ENCODE results near the gene CCR7.

The CCR7 gene

GRCh38 chr17:40559954-40560591 lies 5.2 kb downstream of the CCR7 start:
- no peak overlapping the region for H3K9ac ChIP-seq (ENCODE audit: low read length)
- H3K9me3 ChIP-seq (ENCODE audit: control insufficient read depth, insufficient read depth, low read depth, low read length), result no peaks in the 10 kb centered on the region
- no peak overlapping the region for H3K27ac ChIP-seq (ENCODE audit: low read depth, low read length)
- peaks cover 26% of the 10 kb centered on the region for H3K4me1 ChIP-seq (ENCODE audit: control insufficient read depth, insufficient read depth, low read length)
- no peaks in the 10 kb centered on the region for H3K36me3 ChIP-seq (ENCODE audit: control insufficient read depth, insufficient read depth, low read length)
- no peaks in the 10 kb centered on the region for H3K27me3 ChIP-seq (ENCODE audit: control insufficient read depth, insufficient read depth, low read length)
- H3K4me3 ChIP-seq (ENCODE audit: low read depth, low read length), result no peak overlapping the region

- Histone ChIP-seq H3K27me3 (ENCODE audit: control insufficient read depth, insufficient read depth, low read length) (no peaks in the 10 kb centered on the region), H3K27ac (ENCODE audit: low read depth, low read length) (no peak overlapping the region), H3K36me3 (ENCODE audit: control insufficient read depth, insufficient read depth, low read length) (no peaks in the 10 kb centered on the region), H3K9ac (ENCODE audit: low read length) (no peak overlapping the region), H3K4me1 (ENCODE audit: control insufficient read depth, insufficient read depth, low read length) (peaks cover 21% of the 10 kb centered on the region), H3K9me3 (ENCODE audit: control insufficient read depth, insufficient read depth, low read depth, low read length) (no peaks in the 10 kb centered on the region), H3K4me3 (ENCODE audit: low read depth, low read length) (no peak overlapping the region)
These were observed 5.7 kb downstream of the CCR7 start for GRCh38 chr17:40559564-40559916.

GRCh38 chr17:40558890-40559563 lies 6.2 kb downstream of the CCR7 start:
- Histone ChIP-seq H3K4me1 (ENCODE audit: control insufficient read depth, insufficient read depth, low read length) (peaks cover 21% of the 10 kb centered on the region), H3K9me3 (ENCODE audit: control insufficient read depth, insufficient read depth, low read depth, low read length) (no peaks in the 10 kb centered on the region), H3K9ac (ENCODE audit: low read length) (no peak overlapping the region), H3K4me3 (ENCODE audit: low read depth, low read length) (no peak overlapping the region), H3K27ac (ENCODE audit: low read depth, low read length) (no peak overlapping the region), H3K36me3 (ENCODE audit: control insufficient read depth, insufficient read depth, low read length) (no peaks in the 10 kb centered on the region), H3K27me3 (ENCODE audit: control insufficient read depth, insufficient read depth, low read length) (no peaks in the 10 kb centered on the region)

- H3K4me1 ChIP-seq (ENCODE audit: control insufficient read depth, insufficient read depth, low read length), result peaks cover 26% of the 10 kb centered on the region
- no peak overlapping the region for H3K27ac ChIP-seq (ENCODE audit: low read depth, low read length)
- no peaks in the 10 kb centered on the region for H3K9me3 ChIP-seq (ENCODE audit: control insufficient read depth, insufficient read depth, low read depth, low read length)
- H3K9ac ChIP-seq (ENCODE audit: low read length), result no peak overlapping the region
- H3K4me3 ChIP-seq (ENCODE audit: low read depth, low read length), result no peak overlapping the region
- H3K36me3 ChIP-seq (ENCODE audit: control insufficient read depth, insufficient read depth, low read length), result no peaks in the 10 kb centered on the region
- no peaks in the 10 kb centered on the region for H3K27me3 ChIP-seq (ENCODE audit: control insufficient read depth, insufficient read depth, low read length)
These were observed 6.9 kb downstream of the CCR7 start for GRCh38 chr17:40558300-40558889.

GRCh38 chr17:40557531-40558299 lies 7.6 kb downstream of the CCR7 start:
- Histone ChIP-seq H3K9me3 (ENCODE audit: control insufficient read depth, insufficient read depth, low read depth, low read length) (no peaks in the 10 kb centered on the region), H3K4me3 (ENCODE audit: low read depth, low read length) (no peak overlapping the region), H3K27ac (ENCODE audit: low read depth, low read length) (no peak overlapping the region), H3K9ac (ENCODE audit: low read length) (no peak overlapping the region), H3K27me3 (ENCODE audit: control insufficient read depth, insufficient read depth, low read length) (no peaks in the 10 kb centered on the region), H3K4me1 (ENCODE audit: control insufficient read depth, insufficient read depth, low read length) (peaks cover 26% of the 10 kb centered on the region), H3K36me3 (ENCODE audit: control insufficient read depth, insufficient read depth, low read length) (no peaks in the 10 kb centered on the region)

GRCh38 chr17:40556884-40557414 lies 8.3 kb downstream of the CCR7 start:
- no peaks in the 10 kb centered on the region for H3K27me3 ChIP-seq (ENCODE audit: control insufficient read depth, insufficient read depth, low read length)
- H3K27ac ChIP-seq (ENCODE audit: low read depth, low read length), result no peak overlapping the region
- no peak overlapping the region for H3K9ac ChIP-seq (ENCODE audit: low read length)
- H3K4me3 ChIP-seq (ENCODE audit: low read depth, low read length), result no peak overlapping the region
- H3K9me3 ChIP-seq (ENCODE audit: control insufficient read depth, insufficient read depth, low read depth, low read length), result no peaks in the 10 kb centered on the region
- no peaks in the 10 kb centered on the region for H3K36me3 ChIP-seq (ENCODE audit: control insufficient read depth, insufficient read depth, low read length)
- H3K4me1 ChIP-seq (ENCODE audit: control insufficient read depth, insufficient read depth, low read length), result peaks cover 26% of the 10 kb centered on the region

GRCh38 chr17:40556198-40556661 lies 9.0 kb downstream of the CCR7 start:
- Histone ChIP-seq H3K4me3 (ENCODE audit: low read depth, low read length) (no peak overlapping the region), H3K9ac (ENCODE audit: low read length) (no peak overlapping the region), H3K36me3 (ENCODE audit: control insufficient read depth, insufficient read depth, low read length) (no peaks in the 10 kb centered on the region), H3K27me3 (ENCODE audit: control insufficient read depth, insufficient read depth, low read length) (no peaks in the 10 kb centered on the region), H3K9me3 (ENCODE audit: control insufficient read depth, insufficient read depth, low read depth, low read length) (no peaks in the 10 kb centered on the region), H3K4me1 (ENCODE audit: control insufficient read depth, insufficient read depth, low read length) (peaks cover 26% of the 10 kb centered on the region), H3K27ac (ENCODE audit: low read depth, low read length) (no peak overlapping the region)

GRCh38 chr17:40555296-40556190 lies 9.7 kb downstream of the CCR7 start:
- H3K9me3 ChIP-seq (ENCODE audit: control insufficient read depth, insufficient read depth, low read depth, low read length), result no peaks in the 10 kb centered on the region
- no peak overlapping the region for H3K27ac ChIP-seq (ENCODE audit: low read depth, low read length)
- H3K4me1 ChIP-seq (ENCODE audit: control insufficient read depth, insufficient read depth, low read length), result peaks cover 24% of the 10 kb centered on the region
- H3K36me3 ChIP-seq (ENCODE audit: control insufficient read depth, insufficient read depth, low read length), result no peaks in the 10 kb centered on the region
- H3K4me3 ChIP-seq (ENCODE audit: low read depth, low read length), result no peak overlapping the region
- H3K27me3 ChIP-seq (ENCODE audit: control insufficient read depth, insufficient read depth, low read length), result no peaks in the 10 kb centered on the region
- H3K9ac ChIP-seq (ENCODE audit: low read length), result no peak overlapping the region

GRCh38 chr17:40554646-40555295 lies 10.5 kb downstream of the CCR7 start:
- H3K27ac ChIP-seq (ENCODE audit: low read depth, low read length), result no peak overlapping the region
- H3K27me3 ChIP-seq (ENCODE audit: control insufficient read depth, insufficient read depth, low read length), result no peaks in the 10 kb centered on the region
- H3K4me1 ChIP-seq (ENCODE audit: control insufficient read depth, insufficient read depth, low read length), result peaks cover 18% of the 10 kb centered on the region; the same call in 1 of the 2 replicates
- H3K36me3 ChIP-seq (ENCODE audit: control insufficient read depth, insufficient read depth, low read length), result no peaks in the 10 kb centered on the region
- H3K4me3 ChIP-seq (ENCODE audit: low read depth, low read length), result no peak overlapping the region
- no peaks in the 10 kb centered on the region for H3K9me3 ChIP-seq (ENCODE audit: control insufficient read depth, insufficient read depth, low read depth, low read length)
- no peak overlapping the region for H3K9ac ChIP-seq (ENCODE audit: low read length)

Data from HUES6 (cell line).